HG03103 (cell line): ENCODE data around the gene GDI1.
"Not testable (repeated sequence)": the region's sequence is repeated elsewhere in the genome, so short reads cannot be mapped to it uniquely, and the experiment has no call there.

ENCODE experiments used
- ATAC-seq: cut with Tn5 transposase; IDR thresholded peaks from one replicate; pipeline ENCODE4 v1.9.1; 2021; ENCODE audit warnings: low read depth; ENCODE audit not compliant: unreplicated experiment

GDI1 gene

DNA sequence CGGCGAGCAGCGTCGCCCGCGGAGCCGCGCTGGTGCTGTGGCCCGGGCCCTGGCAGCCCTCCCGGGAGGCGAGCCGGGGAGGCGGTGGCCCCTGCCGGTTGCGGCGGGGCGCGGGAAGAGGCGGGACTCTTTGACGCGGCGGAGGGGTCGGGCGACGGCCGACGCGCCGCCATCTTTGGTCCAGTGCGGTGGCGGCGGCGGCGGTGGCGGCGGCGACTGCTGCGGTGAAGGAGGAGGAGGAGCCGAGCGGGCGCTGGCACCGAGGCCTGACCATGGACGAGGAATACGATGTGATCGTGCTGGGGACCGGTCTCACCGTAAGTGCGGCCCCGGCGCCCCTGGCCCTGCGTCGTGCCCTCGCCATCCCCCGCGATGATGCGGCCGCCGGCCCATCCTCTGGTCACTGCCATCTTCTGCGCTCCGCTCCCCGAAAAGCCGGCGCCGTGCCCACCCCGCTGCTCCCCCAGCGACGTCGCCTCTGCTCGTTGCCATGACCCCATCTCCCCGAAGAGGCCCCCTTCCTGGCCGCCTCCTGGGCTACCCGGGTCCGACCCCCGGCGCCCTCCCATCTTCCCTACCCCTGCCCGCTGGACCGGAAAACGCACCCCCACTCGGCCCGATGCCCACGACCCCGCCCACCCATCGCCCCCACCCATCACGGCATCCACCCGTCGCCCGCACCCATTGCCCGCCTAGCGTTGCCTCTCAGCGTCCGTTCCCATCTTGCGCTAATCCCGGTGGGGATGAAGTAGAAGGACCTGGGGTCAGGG lies at the start of gene GDI1:
Gene GDI1 (plus strand): TSS at position 172 of the 770 bp plus-strand sequence. CDS start 101 bp downstream, at position 273.
- no peak for ATAC-seq

DNA sequence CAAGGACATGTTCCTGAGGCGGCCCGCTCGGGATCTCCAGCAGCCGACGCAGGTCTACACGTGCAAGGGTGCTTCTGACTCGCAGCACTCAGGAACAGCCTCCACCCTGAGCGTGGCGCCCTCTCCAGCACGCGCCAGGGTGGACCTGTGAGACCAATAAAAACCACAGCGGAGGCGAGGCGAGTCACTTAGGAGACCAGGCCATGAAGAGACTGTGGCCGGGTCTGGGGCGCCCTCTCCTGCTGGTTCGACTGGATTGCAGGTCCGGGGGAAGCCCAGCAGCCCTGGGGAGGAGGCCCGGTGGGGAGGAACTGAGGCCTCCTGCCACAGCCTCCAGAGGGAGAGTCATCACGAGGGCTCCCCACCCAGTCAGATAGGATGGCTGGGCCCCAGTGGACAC lies 48.9 kb upstream of the GDI1 start:
- ATAC-seq = not testable (repeated sequence)

DNA sequence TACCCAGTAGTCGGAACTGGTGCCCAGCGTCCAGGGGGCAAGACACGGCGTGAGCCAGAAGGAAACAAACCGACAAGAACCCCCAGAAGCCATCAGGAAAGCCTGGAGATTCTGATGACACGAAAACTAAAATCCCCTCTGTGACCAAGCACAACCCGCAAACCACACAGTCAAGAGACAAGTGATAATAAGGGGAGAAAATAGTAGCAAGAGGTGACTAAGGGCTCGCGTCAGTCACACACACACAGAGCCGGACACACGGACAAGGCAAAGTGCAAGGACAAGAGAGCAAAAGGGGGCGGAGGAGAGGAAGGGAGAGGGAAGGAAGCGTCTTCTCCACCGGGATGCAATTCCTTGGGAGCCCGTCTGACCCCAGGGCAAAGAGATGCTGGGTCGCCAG lies 48.3 kb upstream of the GDI1 start:
- not testable (repeated sequence) for ATAC-seq

DNA sequence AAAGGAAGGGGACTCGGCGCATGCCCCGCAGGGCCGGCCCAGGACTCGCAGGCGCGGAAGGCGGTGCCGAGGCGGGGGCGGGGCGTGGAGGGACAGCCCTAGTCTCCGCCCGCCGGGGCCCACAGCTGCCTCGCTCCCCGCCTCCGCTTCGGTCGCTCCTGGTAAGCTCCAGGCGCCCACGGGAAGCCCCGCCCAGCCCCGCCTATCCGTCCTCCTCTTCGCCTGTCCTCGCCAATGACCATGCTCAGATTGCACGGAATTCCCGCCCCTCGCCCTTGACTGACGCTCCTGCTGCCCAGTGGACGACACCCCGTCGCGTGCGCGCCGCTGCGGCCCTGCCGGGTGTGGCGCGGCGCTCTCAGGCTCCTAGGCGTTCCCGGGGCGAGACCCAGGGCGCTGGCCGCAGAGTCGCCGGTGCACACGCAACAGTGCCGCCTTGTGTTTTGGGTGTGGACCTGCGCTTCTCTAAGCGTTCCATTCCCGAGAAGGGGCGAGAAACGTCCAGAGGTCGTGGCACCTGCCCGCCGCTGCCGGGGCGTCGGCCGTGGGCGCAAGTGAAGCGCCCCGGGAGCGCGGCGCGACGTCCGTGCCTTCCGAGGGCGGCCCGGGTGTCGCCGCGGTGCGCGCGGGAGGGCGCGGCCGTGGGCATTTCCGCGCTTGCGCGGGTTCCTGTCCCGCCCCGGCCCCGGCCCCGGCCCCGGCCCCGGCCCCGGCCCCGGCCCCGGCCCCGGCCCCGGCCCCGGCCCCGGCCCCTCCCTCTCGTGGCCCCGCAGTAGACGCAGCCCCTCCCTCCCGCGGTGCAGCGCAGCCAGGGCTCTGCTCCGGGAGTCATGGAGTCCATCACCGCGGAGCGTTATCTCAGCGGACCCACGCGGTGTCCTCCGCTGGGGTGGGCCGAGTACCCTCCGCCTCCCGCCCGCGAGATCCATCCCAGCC lies 46.9 kb upstream of the GDI1 start:
- ATAC-seq = peak; percentile 63

DNA sequence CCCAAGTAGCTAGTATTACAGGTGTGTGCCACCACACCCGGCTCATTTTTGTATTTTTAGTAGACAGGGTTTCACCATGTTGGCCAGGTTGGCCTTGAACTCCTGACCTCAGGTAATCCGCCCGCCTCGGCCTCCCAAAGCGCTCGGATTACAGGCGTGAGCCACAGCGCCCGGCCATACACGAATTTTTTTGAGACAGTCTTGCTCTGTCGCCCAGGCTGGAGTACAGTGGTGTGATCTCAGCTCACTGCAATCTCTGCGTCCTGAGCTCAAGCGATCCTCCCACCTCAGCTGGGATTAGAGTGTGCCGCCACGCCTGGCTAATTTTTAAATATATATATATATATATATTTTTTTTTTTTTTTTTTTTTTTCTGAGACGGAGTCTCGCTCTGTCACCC lies 40.6 kb upstream of the GDI1 start:
- ATAC-seq = not testable (repeated sequence)

DNA sequence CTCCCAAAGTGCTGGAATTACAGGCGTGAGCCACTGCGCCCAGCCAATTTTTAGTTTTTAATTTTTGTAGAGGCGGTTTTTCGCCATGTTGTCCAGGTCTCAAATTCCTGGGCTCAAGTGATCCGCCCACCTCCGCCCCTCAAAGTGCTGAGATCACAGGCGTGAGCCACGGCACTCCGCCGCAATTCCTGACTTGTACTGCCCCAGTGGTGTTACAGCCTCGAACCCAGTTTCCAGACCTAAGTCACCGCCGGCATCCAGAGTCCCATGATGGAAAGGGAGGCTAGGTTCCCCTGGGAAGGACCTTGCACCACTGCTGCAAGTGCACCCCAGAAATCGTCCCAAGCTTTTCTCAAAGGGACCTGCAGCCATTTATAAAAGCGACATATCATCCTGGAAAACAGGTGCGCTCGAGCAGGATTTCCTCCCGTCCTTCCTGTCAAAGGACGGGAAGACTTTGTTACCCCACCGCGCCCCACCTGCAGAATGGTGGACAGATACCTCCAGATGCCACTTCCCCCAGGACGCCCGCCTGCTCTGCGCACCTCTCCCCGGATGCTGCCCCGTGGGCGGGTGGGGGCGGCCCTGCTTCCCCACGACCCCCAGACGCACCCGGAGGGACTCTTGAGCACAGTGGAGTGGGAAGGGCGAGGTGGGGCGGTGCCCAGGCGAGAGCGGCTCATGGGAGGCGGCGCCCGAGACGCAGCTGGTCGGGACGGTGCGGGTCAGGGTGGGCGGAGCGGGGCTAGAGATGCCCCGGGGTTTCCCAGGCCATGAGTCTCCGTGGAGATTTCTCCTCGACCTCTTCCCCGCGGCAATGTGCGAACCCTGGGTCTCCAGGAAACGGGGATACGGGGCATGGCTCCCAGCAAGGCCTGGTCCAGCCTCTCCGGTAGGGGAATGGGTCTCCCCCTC lies 39.7 kb upstream of the GDI1 start:
- peak; percentile 39 for ATAC-seq

DNA sequence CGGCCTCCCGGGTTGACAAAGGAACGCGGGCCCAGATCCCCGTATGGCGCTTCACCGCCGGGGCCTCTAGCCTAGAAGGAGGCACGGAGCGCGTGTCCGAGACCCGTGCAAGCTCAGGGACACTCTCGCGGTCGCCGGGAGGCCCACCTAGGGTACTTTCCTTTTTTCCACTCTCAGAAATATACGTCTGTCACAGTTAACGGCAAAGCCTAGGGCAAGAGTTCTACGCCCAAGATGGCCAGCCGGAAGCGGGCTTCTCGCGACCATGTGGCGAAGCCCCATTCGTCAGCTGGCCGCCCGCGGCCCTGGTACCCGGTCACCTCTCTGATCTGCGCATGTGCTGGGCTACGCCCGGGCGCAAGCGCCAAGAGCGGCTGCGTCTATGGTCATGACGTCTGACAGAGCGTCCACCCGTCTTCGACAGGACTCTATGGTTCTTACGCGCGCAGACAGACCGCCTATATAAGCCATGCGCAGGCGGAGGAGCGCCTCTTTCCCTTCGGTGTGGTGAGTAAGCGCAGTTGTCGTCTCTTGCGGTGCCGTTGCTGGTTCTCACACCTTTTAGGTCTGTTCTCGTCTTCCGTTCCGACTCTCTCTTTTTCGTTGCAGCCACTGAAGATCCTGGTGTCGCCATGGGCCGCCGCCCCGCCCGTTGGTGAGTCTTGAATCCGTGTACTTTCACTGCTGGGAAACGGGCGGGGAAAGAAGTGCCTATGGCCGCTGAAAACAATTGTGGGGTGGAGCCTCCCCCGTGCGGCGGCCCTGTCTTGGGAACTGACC lies 38.9 kb upstream of the GDI1 start, which contains the start of gene RPL10:
Gene RPL10 (plus strand): TSS at position 490 of the 780 bp plus-strand sequence. CDS start 143 bp downstream, at position 633.
- ATAC-seq = peak; percentile 44

DNA sequence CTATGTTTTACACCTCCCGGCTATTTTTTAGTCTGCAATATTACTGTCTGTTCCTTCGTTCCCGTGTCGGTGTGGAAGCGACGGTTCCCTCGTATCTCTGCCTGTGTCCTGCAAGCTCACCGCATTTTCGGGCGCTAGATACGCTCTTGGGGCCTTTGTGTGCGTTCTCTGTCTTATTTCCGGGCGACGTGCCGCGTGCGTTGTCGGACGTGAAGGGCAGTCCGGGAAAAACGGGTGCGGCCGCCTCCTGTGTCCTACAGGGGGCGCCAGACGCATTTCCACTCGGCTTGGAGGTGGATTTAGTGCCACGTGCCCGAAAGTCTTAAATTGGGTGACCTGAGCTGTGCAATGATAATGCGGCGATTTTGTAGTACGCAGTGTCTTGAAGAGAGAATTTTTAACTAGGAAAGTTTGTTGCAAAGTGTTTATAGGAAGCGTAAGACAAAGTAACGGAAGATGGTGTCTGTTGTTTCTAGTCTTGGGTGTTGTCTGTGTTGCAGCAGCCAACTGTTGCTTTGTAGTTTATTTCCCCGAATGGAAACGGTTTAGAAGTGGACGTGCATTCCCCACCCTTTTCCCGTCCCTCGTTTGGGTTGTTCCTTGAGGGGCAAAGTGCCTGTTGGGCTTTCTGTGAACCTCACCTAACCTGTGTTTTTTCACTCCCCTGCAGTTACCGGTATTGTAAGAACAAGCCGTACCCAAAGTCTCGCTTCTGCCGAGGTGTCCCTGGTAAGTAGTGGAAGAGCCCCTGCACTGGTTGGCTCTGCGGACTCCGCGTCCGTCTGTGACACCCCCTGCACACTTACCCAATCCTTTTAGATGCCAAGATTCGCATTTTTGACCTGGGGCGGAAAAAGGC lies 38.1 kb upstream of the GDI1 start:
- peak; percentile 29 for ATAC-seq

DNA sequence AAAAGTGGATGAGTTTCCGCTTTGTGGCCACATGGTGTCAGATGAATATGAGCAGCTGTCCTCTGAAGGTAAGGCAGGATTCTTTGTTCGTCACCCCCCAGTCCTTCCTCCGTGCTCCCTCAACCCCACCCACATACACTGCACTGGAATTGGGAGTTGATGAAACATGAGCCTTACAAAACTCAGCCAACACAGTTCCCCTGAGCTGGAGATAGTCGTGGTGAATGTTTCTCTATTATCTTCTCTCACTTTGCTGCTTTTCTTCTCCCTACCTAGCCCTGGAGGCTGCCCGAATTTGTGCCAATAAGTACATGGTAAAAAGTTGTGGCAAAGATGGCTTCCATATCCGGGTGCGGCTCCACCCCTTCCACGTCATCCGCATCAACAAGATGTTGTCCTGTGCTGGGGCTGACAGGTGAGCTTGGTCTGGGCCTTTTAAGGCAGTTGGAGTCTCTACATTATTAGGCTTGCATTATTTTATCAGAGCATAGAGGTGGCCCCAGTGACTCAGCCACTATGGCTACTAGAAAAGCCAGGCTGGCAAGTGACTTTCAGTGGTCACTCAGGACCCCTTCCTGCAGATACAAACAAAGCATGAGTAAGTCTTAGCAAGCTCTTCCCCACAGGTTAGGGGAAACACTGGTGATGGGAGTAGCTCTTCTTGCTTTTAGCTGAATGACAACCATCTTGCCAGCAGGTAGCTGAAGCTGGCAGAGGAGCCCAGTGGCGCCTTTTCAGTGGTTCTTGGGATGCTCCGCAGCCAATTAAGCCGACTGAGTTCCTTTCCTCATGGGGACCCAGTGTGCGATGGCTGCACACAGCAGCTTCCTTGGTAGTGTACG lies 37.2 kb upstream of the GDI1 start:
- no peak for ATAC-seq

- ATAC-seq = not testable (repeated sequence)
Measured at GRCh38 chrX:154400369-154400817, 36.6 kb upstream of the GDI1 start.

DNA sequence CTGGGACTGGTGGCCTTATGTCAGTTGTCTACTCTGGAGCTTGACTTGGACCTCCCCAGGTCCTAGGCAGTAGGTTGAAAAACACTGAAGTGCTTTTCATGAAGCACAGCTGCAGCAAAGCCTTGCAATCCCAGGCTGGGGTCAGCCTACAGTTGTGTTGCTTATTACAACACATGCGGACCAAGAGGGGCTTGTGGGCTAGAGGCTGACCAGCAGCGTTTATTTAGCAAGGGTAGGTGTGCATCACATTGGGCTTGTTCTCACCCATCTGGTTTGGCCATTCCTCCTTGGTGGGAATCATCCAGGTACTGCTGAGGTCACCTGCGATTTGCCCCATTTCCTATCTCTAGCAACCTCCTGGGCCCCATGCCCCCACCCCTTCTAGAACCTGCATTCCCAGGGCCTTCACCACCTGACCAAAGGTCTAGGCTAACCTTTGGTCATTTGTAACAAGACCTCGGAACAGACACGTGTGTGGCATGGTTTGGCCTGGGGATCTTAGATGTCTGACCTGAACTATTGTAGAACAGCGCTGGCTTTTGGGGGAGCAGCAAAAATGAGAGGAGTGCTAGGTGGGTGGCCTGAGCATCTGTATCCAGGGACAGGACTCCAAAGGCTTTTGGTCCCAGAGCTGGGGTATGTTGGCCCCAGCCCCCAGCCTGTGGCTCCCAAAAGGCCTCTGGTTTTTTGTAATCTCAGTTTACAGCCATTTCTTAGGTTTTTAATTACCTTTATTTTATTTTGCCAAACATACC lies 35.7 kb upstream of the GDI1 start:
- ATAC-seq = no peak

DNA sequence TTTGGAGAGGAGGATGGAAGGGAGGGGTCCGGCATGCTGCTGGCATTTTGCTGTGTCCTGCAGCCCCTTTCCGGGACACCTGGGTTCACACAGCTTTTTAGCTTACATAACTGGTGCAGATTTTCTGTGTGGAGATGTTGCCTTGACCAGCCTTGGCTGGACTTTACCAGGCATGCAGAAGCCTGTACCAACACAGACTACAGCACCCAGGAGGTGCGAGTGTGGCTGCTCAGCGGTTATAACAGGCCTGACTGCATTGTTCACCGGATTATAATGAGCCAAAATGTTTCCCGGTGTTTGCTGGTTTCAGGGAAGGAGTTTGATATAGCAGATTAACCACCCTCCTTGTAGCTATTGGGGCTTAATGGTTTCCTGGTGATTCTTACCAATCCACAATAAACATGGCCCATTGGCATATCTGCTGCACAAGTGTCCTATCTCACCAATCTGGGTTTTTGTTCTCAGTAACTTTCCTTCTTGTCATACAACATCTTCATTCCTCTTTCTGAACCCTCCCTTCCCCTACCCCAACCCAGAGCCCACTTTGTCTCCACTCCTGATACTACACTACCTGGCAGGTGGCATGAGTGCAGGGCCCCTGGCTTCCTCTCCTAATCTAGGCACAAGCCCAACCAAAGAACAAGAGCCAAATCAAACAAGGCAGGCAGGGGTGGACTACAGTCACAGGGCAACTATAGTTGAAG lies 34.9 kb upstream of the GDI1 start:
- no peak for ATAC-seq

- no peak for ATAC-seq
Measured at GRCh38 chrX:154402622-154403127, 34.3 kb upstream of the GDI1 start.

- no peak for ATAC-seq
Measured at GRCh38 chrX:154403192-154403591, 33.8 kb upstream of the GDI1 start.

- no peak for ATAC-seq
Measured at GRCh38 chrX:154403858-154404257, 33.1 kb upstream of the GDI1 start.

DNA sequence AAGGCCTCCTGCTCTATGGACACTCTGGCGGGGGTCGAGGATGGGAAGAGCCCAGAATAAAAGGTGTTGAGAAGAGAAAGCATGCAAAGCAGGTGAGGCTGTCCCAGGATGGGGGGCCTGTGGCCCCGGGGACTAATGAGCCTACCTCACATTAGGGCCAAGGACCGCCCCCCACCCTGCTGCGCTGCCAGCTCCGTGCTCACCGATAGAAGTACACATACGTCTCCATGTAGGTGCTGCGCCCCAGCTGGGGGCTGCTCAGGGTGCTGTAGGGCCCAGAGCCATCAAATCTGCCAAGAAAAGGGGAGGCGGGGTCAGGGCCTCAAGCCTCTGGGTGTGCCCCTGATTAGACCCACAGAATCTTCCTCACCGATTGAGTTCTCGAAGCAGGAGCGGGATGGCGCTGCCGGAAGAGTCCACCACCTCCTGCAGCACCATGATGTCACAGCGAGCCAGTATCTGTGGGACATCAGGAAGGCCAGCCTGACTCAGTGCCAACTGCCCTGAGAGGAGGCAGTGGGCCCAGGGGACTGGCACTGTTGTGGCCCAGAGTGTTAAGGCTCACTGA lies 32.2 kb upstream of the GDI1 start:
- ATAC-seq = no peak
